Esophagus mucosa (tissue), 1 donor: ENCODE results near the gene ZMIZ1. TPM values are rescaled to one million over a fixed set of nuclear protein-coding genes. Genes with fewer than 3 reads are reported as not detected.
A peak's percentile ranks its signal among the peaks of the same experiment; 100 is the strongest.

Experiments used
- ATAC-seq: fragments of 200-7000 bp; cut with Tn5 transposase; one replicate; pipeline ENCODE4 v1.9.1; 2020
- total RNA-seq: library from RNA; stranded (reverse); gene quantifications from one replicate; pipeline ENCODE4 v1.2.4, GENCODE V29; 2023
- donor health status: DM: yes; HTN: yes; CAD: no.

ZMIZ1 gene, protein sequence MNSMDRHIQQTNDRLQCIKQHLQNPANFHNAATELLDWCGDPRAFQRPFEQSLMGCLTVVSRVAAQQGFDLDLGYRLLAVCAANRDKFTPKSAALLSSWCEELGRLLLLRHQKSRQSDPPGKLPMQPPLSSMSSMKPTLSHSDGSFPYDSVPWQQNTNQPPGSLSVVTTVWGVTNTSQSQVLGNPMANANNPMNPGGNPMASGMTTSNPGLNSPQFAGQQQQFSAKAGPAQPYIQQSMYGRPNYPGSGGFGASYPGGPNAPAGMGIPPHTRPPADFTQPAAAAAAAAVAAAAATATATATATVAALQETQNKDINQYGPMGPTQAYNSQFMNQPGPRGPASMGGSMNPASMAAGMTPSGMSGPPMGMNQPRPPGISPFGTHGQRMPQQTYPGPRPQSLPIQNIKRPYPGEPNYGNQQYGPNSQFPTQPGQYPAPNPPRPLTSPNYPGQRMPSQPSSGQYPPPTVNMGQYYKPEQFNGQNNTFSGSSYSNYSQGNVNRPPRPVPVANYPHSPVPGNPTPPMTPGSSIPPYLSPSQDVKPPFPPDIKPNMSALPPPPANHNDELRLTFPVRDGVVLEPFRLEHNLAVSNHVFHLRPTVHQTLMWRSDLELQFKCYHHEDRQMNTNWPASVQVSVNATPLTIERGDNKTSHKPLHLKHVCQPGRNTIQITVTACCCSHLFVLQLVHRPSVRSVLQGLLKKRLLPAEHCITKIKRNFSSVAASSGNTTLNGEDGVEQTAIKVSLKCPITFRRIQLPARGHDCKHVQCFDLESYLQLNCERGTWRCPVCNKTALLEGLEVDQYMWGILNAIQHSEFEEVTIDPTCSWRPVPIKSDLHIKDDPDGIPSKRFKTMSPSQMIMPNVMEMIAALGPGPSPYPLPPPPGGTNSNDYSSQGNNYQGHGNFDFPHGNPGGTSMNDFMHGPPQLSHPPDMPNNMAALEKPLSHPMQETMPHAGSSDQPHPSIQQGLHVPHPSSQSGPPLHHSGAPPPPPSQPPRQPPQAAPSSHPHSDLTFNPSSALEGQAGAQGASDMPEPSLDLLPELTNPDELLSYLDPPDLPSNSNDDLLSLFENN
- total RNA-seq = 43.8 TPM

- ATAC-seq = peak; percentile 58
Observed at GRCh38 chr10:79068562-79069324, at the start of gene ZMIZ1. ZMIZ1 (plus strand) TSS chr10:79068966; CDS start chr10:79201633, 132,667 bp downstream.

DNA sequence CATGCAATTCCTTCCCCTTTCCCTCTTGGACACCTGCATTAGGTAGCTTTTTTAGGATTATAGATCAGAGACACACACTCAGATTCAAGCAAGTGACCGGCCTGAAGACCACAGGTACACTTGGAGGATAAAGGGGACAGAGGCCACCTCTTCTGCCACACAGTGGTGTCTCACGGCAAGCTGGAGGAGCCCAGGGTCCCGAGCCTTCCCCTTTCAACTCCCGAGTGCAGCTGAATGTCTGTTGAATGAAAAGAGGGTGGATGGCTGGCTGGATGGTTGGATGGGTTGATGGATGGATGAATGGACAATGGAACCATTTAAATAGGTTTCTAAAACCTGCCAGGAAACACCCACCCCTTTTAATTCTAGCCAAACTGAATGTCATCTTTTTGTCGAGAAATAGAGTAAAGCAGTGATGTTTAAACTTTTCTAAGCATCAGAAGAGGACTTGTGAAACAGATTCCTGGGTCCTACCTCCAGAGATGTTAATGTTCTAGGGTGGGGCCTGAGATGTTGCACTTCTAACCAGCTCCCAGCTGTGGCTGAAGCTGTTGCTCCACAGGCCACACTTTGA lies 49.2 kb upstream of the ZMIZ1 start:
- ATAC-seq = no peak

DNA sequence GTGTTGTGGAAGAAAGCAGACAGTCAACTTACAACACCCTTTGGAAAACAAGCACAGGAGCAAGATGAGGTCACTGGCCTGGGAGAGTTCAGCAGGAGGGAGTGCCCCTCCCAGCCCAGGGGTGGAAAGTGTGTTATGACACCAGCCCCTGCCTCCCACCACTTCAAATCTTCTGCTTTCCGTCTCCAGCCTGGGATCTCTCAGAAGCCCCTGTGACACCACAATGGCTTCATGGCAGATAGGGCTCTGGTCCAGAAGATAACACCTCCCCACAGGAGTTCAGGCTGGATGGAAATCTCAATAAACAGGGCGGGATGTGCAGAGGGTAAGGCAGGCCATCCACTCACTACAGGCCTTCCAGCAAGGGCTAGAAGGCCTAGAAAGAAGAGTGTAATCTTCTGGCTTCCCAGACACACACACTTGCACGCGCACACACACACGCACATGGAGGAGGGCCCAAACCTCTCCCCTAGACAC lies 48.7 kb upstream of the ZMIZ1 start:
- peak; percentile 62 for ATAC-seq

- no peak for ATAC-seq
Observed at GRCh38 chr10:79020605-79021004, 48.2 kb upstream of the ZMIZ1 start.

- ATAC-seq = peak; percentile 69
Observed at GRCh38 chr10:79021331-79021907, 47.3 kb upstream of the ZMIZ1 start.

- ATAC-seq = peak; percentile 54
Observed at GRCh38 chr10:79021948-79022499, 46.7 kb upstream of the ZMIZ1 start.

- no peak for ATAC-seq
Observed at GRCh38 chr10:79022565-79023230, 46.1 kb upstream of the ZMIZ1 start.

GRCh38 chr10:79023240-79024162 lies 45.3 kb upstream of the ZMIZ1 start:
- peak; percentile 14 for ATAC-seq

GRCh38 chr10:79024296-79024695 lies 44.5 kb upstream of the ZMIZ1 start:
- no peak for ATAC-seq

- ATAC-seq = no peak
Observed at GRCh38 chr10:79024720-79025198, 44.0 kb upstream of the ZMIZ1 start.

DNA sequence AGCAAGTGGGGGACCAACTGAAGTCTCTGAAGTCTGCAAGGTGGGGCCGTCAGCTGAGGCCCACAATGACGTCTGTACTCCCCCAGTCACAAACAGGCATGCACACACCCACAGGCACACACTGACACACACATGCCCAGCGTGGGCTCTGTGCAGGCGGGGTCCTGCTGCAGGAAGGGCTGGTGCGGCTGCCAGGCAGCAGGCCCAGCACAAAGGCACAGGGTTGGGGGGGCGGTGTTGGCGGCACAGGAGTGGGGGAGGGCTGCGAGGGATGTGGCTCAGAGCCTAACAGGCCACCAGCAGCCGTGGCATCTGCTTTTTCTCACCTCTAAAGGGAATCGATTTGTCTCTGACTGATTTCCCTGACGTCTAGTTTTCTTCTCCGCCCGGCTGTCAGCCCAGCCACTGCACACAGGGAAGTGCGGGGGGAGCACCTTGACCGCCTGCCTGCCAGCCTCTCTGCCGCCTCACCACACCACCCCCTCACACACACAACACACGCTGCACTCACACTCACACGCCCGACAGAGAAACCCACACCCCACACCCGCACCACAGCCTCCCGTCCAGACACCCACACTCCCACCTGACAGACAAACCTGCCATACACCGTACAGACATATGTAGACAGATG lies 43.5 kb upstream of the ZMIZ1 start:
- ATAC-seq = no peak

- no peak for ATAC-seq
Observed at GRCh38 chr10:79026341-79026761, 42.4 kb upstream of the ZMIZ1 start.

GRCh38 chr10:79026806-79027146 lies 42.0 kb upstream of the ZMIZ1 start:
- no peak for ATAC-seq

DNA sequence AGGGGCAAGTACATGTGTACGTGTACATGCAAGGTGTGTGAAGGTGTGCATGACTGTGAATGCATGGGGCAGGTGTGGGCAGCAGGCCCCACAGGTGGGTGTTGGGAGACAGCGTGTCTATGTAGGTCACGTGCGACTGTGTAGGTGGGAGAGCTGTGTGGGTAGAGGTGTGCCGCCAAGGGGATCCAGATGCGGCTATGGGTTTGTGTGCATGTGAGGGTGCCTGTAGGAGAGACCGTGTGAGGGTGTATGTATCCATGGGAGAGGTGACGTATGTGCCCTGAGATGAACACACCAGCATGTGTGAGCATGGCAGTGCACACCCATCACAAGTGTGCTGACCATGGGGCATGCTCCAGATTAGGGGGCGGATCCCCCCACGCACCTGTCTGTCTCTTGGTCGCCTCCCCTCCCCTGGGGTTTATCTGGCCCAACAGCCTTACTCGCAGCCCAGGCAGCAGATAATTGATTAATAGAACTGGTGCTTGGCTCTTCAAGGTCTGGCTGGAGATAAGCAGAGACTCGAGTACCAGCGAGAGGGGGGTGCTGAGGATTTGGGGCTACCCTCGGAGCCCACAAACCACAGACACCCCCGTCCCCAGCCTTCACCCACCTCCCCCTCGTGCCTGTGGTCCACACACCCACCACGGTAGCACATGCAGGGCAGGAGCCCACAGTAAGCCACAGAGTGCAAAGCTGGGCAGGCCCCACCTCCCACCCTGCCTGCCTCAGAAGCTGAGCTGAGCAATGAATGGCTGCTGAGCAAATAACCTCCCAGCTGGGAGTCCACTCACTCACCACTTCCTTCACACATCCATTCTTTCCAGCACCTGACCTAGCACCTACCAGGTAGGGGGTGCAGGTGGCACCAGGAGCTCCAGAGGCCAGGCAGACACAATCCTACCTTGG lies 41.4 kb upstream of the ZMIZ1 start:
- no peak for ATAC-seq

DNA sequence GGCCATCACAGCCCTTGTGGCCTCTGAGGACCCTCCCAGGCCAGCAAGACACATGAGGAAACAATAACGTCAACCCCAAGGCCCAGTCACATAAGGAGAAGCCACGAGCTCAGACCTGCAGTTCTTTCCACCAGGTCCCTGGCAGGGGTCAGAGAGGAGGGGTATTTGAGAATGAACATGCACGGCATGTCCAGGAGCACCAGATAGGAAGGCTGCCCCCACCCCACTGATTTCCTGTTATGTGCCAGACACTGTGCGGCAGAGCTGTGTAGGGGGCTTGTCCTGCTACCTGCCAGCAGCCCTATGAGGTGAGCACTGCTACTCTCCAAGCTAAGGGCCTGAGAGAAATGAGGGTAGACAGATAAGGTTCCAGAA lies 40.7 kb upstream of the ZMIZ1 start:
- no peak for ATAC-seq

DNA sequence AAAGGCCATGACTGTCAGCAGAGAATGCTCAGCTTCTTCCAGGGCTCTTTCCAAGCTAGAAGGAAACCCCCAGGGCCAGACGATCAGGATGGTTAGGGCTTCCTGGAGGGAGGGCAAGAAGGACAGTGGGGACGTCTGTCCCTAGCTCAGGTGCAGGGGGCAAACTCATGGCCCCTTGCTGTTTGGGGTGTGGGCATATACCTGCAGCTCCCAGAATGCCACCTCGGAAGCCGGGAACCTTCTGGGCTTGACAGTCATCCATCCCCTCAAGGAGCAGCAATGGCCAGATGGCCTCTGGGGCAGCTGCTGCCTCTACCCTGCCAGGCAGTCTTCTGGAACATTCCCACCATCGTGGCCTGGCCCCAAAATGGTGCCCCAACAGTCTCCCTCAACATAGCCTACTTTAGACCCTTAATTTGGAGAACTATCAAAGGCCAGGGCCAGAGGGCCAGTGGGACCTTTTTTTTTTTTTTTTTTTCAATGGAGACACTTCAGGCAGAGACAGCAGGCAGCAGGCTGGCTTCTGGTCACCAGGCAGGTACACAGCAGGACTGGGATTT lies 40.2 kb upstream of the ZMIZ1 start:
- no peak for ATAC-seq
